Parathyroid adenoma (tissue), 2 donors: ENCODE results near the gene GBGT1.

Source experiments
- H2AFZ ChIP-seq: fragments of 300-600 bp; sonication (generic); one replicate; pipeline ENCODE4 v1.7.0; 2017; ENCODE audit warnings: antibody characterized with exemption, mild to moderate bottlenecking
- H3K27ac ChIP-seq: fragments of 300-600 bp; sonication (generic); one replicate; pipeline ENCODE4 v1.7.0; 2017
- H3K27me3 ChIP-seq: fragments of 300-600 bp; sonication (generic); one replicate; pipeline ENCODE4 v1.7.0; 2017; ENCODE audit warnings: low read length; ENCODE audit not compliant: control insufficient read depth, insufficient read depth
- H3K36me3 ChIP-seq: fragments of 300-600 bp; sonication (generic); one replicate; pipeline ENCODE4 v1.7.0; 2017; ENCODE audit warnings: low read length; ENCODE audit not compliant: control insufficient read depth, insufficient read depth
- H3K4me1 ChIP-seq: fragments of 300-600 bp; sonication (generic); one replicate; pipeline ENCODE4 v1.7.0; 2017; ENCODE audit warnings: control low read depth
- H3K4me2 ChIP-seq: fragments of 300-600 bp; sonication (generic); one replicate; pipeline ENCODE4 v1.7.0; 2017; ENCODE audit warnings: low read length
- H3K4me3 ChIP-seq: fragments of 300-600 bp; sonication (generic); one replicate; pipeline ENCODE4 v1.7.0; 2017; ENCODE audit warnings: low read depth, low read length
- H3K79me2 ChIP-seq: fragments of 300-600 bp; sonication (generic); one replicate; pipeline ENCODE4 v1.7.0; 2017; ENCODE audit warnings: control low read depth
- H3K9ac ChIP-seq: fragments of 300-600 bp; sonication (generic); one replicate; pipeline ENCODE4 v1.7.0; 2017; ENCODE audit warnings: mild to moderate bottlenecking
- H3K9me3 ChIP-seq: fragments of 300-600 bp; sonication (generic); one replicate; pipeline ENCODE4 v1.7.0; 2017; ENCODE audit warnings: low read length; ENCODE audit not compliant: control insufficient read depth
- TF ChIP-seq, protein P1 (sequence below): fragments of 300-600 bp; sonication (generic); IDR thresholded peaks from one replicate; pipeline ENCODE4 v1.7.0; 2017; ENCODE audit warnings: antibody characterized with exemption, mild to moderate bottlenecking
- donor health status: primary hyperparathyroidism.

The GBGT1 gene

GRCh38 chr9:133114886-133115603 lies 48.7 kb downstream of the GBGT1 start:
- Histone ChIP-seq H3K9ac (no peak overlapping the region), H2AFZ (no peak overlapping the region), H3K36me3 (no peaks in the 10 kb centered on the region), H3K4me1 (peaks cover 27% of the 10 kb centered on the region), H3K9me3 (no peaks in the 10 kb centered on the region), H3K79me2 (peaks cover 29% of the 10 kb centered on the region), H3K4me2 (no peak overlapping the region), H3K4me3 (no peak overlapping the region), H3K27ac (peak overlapping the region; percentile 77), H3K27me3 (no peaks in the 10 kb centered on the region)
- TF ChIP-seq, protein P1, sequence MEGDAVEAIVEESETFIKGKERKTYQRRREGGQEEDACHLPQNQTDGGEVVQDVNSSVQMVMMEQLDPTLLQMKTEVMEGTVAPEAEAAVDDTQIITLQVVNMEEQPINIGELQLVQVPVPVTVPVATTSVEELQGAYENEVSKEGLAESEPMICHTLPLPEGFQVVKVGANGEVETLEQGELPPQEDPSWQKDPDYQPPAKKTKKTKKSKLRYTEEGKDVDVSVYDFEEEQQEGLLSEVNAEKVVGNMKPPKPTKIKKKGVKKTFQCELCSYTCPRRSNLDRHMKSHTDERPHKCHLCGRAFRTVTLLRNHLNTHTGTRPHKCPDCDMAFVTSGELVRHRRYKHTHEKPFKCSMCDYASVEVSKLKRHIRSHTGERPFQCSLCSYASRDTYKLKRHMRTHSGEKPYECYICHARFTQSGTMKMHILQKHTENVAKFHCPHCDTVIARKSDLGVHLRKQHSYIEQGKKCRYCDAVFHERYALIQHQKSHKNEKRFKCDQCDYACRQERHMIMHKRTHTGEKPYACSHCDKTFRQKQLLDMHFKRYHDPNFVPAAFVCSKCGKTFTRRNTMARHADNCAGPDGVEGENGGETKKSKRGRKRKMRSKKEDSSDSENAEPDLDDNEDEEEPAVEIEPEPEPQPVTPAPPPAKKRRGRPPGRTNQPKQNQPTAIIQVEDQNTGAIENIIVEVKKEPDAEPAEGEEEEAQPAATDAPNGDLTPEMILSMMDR = no peak

GRCh38 chr9:133113949-133114885 lies 49.5 kb downstream of the GBGT1 start:
- peaks cover 29% of the 10 kb centered on the region for H3K79me2 ChIP-seq
- no peaks in the 10 kb centered on the region for H3K36me3 ChIP-seq
- H3K4me2 ChIP-seq = peak overlapping the region; percentile 23
- no peak overlapping the region for H3K4me3 ChIP-seq
- peak overlapping the region; percentile 77 for H3K27ac ChIP-seq
- peak overlapping the region; percentile 38 for H2AFZ ChIP-seq
- no peak overlapping the region for H3K9ac ChIP-seq
- TF ChIP-seq, protein P1 = no peak
- H3K4me1 ChIP-seq = peaks cover 22% of the 10 kb centered on the region
- H3K9me3 ChIP-seq = no peaks in the 10 kb centered on the region
- H3K27me3 ChIP-seq = no peaks in the 10 kb centered on the region

DNA sequence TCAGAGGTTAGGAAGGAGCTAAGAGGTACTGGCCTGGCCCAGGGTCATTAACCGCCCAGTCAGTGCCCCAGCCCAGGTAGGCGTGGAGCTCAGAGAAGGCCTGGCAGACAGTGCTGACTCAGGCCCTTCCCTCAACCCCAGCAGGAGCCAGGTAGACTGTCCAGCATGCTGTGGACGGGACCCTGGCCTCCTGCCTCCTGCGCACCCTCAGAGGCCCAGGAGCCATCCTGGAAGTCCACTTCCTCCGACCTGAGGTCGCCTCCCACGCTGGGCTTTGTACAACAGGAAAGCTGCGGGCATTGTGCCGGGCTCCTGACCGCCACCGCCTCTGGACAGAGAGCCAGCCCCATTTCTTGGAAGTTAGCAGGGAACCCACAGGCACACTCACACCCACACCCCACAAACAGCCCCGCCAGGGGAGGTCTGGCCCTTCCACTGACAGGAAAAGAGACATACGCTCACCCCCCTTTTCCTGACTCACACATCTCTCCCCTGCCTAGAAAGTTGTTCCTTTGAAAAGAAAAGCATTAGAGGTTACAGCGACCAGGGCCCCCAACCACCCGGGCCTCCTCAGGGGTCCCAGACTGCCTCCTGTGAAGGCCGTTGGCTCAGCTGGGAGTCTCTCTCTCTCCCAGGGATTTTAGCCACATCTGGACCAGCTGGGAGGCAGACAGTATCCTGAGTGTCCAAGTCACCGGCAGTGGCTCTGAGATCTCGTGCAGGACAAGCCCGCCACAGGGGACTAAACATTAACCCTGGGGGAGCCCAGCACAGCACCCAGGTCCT lies 50.4 kb downstream of the GBGT1 start:
- H3K27me3 ChIP-seq = no peaks in the 10 kb centered on the region
- no peaks in the 10 kb centered on the region for H3K36me3 ChIP-seq
- H3K9ac ChIP-seq = no peak overlapping the region
- no peaks in the 10 kb centered on the region for H3K9me3 ChIP-seq
- H3K27ac ChIP-seq = peak overlapping the region; percentile 77
- peaks cover 19% of the 10 kb centered on the region for H3K4me1 ChIP-seq
- no peak overlapping the region for H3K4me3 ChIP-seq
- H2AFZ ChIP-seq = no peak overlapping the region
- peaks cover 24% of the 10 kb centered on the region for H3K79me2 ChIP-seq
- TF ChIP-seq, protein P1 = no peak
- peak overlapping the region; percentile 6 for H3K4me2 ChIP-seq

- H3K27ac ChIP-seq = peak overlapping the region; percentile 77
- no peak overlapping the region for H3K4me3 ChIP-seq
- H3K79me2 ChIP-seq = peaks cover 19% of the 10 kb centered on the region
- no peak overlapping the region for H2AFZ ChIP-seq
- no peaks in the 10 kb centered on the region for H3K9me3 ChIP-seq
- H3K36me3 ChIP-seq = no peaks in the 10 kb centered on the region
- H3K4me1 ChIP-seq = peaks cover 19% of the 10 kb centered on the region
- H3K4me2 ChIP-seq = no peak overlapping the region
- no peak overlapping the region for H3K9ac ChIP-seq
- TF ChIP-seq, protein P1 = no peak
- H3K27me3 ChIP-seq = no peaks in the 10 kb centered on the region
Observed at GRCh38 chr9:133112663-133113026, 51.1 kb downstream of the GBGT1 start.
